ENCODE data around the gene RPUSD3.
"Not testable (repeated sequence)": the region's sequence is repeated elsewhere in the genome, so short reads cannot be mapped to it uniquely, and the experiment has no call there.

Gene RPUSD3, protein sequence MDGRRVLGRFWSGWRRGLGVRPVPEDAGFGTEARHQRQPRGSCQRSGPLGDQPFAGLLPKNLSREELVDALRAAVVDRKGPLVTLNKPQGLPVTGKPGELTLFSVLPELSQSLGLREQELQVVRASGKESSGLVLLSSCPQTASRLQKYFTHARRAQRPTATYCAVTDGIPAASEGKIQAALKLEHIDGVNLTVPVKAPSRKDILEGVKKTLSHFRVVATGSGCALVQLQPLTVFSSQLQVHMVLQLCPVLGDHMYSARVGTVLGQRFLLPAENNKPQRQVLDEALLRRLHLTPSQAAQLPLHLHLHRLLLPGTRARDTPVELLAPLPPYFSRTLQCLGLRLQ

DNA sequence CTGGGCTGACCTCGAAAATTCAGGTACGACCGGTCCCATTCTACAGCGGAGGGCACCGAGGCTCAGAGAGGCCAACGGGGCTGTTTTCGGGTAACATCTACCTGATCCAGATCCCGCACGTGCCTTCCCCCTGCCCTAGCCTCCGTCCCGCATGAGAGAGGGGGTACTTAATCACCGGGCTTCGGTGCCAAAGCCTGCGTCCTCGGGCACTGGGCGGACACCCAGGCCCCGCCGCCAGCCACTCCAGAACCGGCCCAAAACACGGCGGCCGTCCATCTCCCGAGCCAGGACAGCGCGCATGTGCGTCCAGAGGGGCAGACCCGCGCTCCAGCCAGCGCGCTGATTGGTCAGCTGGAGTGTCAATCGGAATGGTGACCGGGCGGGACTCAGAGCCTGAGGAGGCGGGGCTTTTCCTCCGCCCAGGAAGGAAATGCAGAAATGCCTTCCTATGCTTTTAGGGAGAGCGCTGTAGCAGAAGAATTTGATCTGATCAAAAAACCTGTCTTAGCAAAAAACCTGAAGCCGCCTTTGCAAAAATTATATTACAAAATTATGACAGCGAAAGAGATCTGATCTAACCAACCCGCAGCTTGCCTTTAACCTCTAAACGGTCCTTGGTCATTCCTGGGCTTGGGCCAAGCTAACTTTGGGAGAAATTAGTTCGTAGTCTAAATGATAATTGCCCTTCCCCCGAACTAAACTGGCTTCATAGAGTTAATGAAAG lies at the start of gene RPUSD3:
Gene RPUSD3, minus strand, starts transcription at position 294 of the 724 bp plus-strand sequence. Its CDS starts 18 bp downstream, at position 276.
- peak; percentile 98 for DNase-seq (ENCODE audit: low read depth)

DNA sequence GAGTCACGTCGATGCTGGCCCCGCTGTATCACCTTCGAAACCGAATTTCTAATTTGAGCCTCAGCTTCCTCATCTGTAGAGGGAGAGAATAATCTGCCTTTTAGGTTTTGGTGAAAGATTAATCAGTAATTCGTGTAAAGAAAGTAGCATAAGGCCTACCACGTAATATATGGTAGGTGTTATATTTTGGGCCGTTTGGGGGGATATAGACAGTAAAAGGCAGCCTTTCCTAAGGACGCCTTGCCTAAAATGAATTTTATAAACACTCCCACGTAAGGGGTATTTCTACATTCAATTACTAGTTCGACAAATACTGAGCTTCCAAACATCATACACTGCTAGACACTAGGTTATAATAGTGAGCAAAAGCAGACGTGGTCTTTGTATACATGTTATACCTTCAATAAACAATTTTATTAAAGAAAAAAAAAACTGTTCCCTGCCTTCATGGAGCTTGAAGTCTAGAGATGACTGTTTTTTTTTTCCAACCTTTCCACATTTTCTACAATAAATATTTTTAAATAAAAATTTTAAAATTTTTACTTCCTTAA lies 47.3 kb upstream of the RPUSD3 start:
- DNase-seq (ENCODE audit: low read depth), result no peak

DNA sequence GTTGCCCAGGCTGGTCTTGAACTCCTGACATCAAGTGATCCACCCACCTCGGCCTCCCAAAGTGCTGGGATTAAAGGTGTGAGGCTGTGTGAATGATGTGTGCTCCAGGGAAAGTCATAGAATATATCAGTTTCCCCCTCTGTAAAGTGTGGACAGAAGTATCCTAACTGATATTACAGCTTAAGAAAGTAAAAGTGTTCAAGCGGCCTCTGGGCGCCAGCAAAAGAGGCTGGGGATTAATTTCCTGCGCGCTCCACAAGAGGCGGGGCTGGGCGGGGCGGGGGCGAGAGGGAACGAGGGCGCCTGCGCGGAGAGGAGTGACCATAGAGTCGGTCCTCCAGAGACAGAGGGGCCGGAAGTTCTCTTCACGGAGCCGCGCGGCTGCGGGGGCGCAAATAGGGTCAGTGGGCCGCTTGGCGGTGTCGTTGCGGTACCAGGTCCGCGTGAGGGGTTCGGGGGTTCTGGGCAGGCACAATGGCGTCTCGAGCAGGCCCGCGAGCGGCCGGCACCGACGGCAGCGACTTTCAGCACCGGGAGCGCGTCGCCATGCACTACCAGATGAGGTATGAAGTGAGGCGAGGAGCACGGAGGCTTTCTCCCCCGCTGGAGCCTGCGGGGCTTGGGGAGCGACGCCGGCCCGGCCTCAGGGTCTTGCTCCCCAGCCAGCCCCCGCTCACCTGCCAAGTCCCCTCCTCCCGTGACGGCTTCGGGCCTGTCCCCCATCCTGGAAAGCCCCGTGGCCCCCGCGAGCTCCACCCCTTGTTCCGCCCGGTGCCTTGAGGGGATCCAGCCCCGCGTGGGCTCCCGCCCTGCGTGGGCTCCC lies 46.7 kb upstream of the RPUSD3 start, which contains the start of gene JAGN1:
Gene JAGN1, plus strand, starts transcription at position 362 of the 823 bp plus-strand sequence. Its CDS starts 113 bp downstream, at position 475.
- DNase-seq (ENCODE audit: low read depth), result peak; percentile 86

DNA sequence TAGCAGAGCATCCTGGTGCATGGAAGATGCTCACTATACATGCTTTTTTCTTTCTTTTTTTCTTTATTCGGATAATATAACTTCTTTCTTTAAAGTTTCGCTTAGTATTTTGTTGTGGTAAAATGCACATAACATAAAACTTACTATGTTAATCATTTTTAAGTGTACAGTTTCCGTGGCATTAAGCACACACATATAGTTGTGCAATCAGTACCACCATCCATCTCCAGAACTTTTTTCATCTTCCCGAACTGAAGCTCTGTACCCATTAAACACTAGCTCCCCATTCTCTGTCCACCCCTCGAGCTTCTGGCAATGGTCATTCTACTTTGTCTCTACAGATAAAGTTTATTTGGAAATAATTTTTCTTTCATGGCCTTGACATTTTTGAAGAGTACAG lies 45.6 kb upstream of the RPUSD3 start:
- no peak for DNase-seq (ENCODE audit: low read depth)

DNA sequence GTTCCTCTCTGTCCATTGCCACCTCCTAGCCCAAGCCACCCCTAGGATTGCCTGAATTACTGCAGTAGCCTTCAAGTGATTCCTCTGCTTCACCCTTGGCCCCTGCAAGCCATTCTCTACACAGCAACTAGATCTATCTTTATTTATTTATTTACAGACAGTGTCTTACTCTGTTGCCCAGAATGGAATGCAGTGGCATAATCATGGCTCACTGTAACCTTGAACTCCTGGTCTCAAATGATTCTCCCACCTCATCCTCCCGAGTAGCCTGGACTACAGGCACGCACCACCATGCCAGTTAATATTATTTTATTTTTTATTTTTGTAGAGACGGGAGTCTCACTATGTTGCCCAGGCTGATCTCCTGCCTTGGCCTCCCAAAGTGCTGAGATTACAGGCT lies 44.7 kb upstream of the RPUSD3 start:
- no peak for DNase-seq (ENCODE audit: low read depth)

DNA sequence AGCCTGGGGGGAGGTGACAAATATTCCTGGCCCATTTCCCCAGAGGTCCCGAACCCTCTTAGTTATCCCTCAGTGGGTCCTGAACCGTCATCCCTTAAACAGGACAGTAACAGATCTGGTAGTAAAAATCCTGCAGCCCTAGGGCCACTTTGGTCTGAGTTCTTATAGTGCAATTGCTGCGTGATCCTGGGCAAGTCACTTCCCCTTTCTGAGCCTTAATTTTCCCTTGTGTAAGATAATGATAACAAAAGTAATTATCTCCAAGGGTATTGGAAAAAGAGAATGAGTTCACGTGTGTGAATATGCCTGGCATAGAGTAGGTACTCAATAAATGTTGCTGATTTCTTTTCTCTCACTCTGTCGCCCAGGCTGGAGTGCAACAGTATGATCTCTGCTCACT lies 43.7 kb upstream of the RPUSD3 start:
- no peak for DNase-seq (ENCODE audit: low read depth)

DNA sequence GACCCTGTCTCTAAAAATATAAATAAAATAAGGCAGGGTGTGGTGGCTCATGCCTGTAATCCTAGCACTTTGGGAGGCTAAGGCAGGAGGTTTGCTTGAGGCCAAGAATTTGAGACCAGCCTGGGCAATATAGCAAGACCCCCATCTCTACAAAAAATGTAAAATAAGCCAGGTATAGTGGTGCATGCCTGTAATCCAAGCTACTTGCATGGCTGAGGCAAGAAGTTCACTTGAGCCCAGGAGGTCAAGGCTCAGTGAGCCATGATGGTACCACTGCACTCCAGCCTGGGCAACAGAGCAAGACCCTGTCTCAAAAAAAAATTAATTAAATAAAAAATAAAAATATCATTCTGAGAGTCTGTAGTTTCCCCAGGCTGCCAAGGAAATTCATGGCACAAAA lies 42.5 kb upstream of the RPUSD3 start:
- no peak for DNase-seq (ENCODE audit: low read depth)

DNA sequence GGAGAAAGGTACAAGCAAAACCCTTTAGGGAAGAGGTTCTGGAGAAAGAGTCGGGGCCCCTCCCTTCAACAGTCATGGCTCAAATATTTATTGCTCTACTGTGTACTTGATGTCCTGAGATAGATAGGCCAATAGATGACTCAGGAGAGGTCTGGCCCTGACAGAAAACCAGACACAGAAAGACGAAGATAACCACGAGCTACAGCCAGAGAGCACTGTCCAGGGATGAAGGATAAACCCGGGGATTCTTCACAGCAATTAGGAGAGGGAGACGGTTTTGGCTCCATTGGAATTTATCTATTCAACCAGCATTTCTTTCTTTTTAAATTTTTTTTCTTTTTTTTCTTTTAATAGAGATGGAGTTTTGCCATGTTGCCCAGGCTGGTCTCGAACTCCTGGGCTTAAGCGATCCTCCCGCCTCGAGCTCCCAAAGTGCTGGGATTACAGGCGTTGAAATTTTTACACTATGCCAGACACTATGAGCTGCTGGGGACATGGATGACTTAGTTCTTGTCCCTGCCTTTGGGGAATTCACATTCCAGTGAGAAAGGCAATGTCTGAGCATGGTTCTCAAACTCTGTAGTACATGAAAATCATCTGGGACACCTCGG lies 40.9 kb upstream of the RPUSD3 start:
- DNase-seq (ENCODE audit: low read depth), result no peak

DNA sequence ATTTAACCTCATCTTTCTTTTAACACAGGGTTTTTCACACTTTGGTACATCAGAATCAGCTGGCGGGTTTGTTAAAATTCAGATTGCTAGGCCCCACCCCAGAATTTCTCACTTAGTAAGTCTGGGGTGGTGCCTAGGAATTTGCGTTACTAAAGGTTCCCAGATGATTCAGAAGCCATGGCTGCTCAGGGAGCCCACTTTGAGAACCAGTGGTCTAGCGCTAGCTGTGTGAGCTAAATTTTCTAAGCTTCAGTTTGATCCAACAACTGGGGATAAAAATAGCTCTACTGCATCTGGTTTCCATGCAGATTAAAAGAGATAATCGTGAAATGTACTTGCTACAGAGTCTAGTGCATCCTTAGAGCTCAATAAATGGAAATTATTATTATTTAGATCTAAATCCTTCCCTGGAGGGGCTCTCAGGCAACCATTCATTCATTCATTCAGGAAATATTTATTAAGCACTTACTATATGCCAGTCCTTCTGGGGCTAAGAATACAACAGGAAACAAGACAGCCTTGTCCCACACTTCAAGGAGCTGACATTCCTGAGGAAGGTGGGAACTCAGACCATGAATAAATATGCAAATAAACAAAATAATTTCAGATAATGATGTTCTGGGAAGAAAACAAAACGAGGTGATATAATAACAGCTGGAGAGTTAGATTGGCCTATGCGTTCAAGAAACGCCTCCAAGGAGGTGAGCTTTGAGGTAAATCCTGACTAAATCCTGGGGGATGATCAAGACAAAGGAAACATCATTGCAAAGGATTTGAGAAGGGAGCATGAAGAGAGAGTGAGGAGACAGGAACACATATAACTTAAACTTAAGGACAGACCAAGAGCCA lies 40.1 kb upstream of the RPUSD3 start:
- no peak for DNase-seq (ENCODE audit: low read depth)

DNA sequence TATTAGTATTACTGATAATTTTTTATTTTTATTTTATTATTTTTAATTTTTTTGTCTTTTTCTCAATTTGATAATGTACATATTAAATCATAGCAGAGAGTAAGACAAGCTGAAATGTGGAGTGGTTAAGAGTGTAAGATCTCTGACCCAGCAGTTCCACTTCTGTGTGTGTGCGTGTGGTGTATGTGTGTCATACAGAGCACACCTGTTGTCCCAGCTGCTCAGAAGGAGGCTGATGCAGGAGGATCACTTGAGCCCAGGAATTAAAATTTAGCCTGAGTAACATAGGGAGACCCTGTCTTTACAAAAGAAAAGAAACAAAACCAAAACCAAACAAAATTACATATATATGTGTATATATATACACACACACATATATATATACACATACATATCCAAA lies 37.6 kb upstream of the RPUSD3 start:
- no peak for DNase-seq (ENCODE audit: low read depth)

DNA sequence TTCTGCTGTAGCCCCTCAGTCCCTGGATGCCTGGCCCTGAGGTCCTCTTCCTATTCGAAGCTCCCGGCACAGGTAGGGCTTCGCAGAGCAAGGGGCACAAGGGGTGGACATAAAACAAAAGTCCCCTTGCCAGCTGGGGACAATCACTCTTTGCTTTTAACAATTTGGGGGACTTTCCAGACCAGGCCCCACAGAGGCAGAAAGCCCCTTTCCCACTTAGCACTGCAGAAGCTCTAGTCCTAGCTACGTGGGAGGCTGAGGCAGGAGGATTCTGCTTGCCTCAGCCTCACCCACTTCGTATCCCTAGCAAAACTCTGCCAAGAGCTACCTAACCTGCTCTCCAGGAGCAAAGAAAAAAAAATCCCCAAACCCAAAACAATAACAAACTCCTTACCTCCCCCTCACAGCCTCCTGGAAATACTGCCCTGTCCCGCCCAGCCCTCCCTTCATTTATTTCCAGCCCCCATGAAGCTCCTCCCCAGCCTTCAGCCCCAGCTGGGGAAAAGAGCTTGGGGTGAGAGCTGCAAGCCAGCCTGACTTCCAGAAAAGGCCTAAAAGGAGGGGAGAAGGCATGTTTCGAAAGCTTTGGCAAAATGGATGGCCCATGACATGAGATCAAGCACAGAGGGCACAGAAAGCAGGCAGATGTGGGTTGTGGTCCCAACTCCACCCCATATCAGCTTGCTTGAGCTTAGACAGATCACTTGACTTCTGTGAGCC lies 36.2 kb upstream of the RPUSD3 start, which contains the start of gene CIDEC:
Gene CIDEC, minus strand, starts transcription at position 424 of the 720 bp plus-strand sequence. CDS start 1,767 bp downstream, outside the sequence.
- DNase-seq (ENCODE audit: low read depth), result no peak

DNA sequence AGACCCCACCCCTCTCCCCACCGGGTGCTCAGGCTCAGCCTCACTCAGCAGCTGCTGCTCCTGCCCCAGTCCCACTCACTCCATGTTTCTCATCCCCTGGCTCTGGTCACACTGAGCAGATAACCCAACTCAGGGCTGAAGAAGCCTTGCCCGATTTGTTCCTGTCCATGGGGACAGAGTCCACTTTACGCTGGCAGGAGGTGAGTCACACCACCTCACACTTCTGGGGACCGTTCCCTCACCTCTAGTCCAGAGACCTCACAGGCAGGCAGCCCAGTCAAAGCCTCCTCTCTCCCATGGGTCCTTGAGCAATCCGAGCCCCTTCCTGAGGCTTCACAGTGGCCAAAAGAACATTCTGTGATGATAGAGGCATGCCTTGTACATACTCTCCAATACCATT lies 34.9 kb upstream of the RPUSD3 start:
- DNase-seq (ENCODE audit: low read depth), result no peak

DNA sequence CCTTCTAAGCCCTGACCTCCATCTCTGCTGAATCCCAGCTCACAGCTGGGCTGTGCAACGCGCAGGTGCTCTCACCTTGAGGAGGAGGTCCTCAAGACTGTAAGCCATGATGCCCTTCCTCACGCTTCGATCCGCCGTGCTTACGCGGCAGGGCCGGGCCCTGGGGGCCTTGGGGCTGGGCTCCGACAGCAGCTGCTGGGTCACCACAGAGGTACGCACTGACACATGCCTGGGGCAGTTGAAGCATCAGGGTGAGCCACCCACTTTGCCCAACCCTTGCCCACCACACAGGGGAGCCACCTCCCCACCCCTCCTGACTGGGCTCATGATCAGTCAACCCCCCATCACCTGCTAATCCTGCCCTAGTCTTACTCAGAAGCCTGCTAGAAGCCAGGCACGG lies 33.2 kb upstream of the RPUSD3 start:
- no peak for DNase-seq (ENCODE audit: low read depth)

DNA sequence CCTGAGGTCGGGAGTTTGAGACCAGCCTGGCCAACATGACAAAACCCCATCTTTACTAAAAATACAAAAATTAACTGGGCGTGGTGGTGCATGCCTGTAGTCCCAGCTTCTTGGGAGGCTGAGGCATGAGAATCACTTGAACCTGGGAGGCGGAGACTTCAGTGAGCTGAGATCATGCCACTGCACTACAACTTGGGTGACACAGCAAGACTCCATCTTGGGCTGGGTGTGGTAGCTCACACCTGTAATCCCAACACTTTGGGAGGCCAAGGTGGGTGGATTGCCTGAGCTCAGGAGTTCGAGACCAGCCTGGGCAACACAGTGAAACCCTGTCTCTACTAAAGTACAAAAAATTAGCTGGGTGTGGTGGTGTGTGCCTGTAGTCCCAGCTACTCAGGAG lies 32.4 kb upstream of the RPUSD3 start:
- not testable (repeated sequence) for DNase-seq (ENCODE audit: low read depth)

DNA sequence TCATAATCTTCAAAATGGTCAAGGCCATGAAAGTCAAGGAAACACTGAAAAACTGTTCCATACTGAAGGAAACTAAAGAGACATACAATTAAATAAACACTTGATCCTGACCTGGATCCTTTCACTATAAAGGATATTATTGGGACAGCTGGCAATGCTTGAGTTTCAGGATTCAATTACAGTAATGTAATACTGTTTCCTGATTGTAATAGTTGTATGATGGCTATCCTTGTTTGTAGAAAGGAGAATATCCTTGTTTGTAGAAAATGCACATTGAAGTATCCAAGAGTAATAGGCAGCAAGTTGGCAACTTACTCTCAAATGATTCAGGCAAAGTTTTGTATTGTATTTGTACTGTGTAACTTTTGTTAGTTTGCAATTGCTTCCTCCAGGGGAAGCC lies 31.6 kb upstream of the RPUSD3 start:
- no peak for DNase-seq (ENCODE audit: low read depth)

DNA sequence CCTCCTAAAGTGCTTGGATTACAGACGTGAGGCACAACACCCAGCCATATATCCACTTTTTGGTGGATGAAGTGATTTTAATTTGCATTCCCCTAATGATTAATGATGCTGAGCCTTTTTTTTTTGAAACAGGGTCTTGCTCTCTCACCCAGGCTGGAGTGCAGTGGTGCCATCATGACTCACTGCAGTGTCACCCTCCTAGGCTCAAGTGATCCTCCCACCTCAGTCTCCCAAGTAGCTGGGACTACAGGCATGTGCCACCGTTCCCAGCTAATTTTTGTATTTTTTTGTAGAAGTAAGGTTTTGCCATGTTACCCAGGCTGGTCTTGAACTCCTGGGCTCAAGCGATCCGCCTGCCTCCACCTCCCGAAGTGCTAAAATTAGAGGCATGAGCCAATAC lies 28.3 kb upstream of the RPUSD3 start:
- not testable (repeated sequence) for DNase-seq (ENCODE audit: low read depth)

DNA sequence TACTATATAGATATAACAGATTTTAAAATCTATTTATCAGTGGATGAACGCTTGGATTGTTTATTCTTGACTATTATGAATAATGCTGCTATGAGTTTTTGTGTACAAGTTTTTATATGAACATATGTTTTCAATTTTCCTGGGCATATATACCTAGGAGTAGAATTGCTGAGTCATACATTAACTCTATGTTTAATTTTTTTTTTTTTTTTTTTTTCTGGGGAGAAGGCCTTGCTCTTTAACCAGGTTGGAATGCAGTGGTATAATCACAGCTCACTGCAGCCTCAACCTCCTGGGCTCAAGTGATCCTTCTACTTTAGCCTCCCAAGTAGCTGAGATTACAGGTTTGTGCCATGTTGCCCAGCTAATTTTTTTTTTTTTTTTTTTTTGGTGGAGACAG lies 27.2 kb upstream of the RPUSD3 start:
- DNase-seq (ENCODE audit: low read depth), result no peak

DNA sequence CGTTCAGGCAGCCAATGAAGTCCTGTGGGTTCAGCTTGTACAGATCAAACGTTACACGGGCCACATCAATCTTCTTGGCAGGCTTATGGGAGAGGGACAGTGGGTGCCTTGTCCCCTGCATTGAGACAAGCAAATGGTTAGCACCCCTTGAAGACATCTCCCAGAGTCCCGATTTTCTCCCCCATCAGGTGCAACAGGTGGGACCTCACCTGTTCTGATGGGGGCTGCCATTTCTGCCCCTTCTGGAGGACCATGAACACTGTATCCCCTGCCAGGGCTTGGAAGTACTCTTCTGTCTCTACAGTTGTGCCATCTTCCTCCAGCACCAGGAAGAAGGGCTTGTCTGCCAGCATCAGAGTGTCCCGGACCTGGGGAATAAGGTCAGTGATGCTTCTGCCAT lies 26.1 kb upstream of the RPUSD3 start:
- DNase-seq (ENCODE audit: low read depth), result no peak

DNA sequence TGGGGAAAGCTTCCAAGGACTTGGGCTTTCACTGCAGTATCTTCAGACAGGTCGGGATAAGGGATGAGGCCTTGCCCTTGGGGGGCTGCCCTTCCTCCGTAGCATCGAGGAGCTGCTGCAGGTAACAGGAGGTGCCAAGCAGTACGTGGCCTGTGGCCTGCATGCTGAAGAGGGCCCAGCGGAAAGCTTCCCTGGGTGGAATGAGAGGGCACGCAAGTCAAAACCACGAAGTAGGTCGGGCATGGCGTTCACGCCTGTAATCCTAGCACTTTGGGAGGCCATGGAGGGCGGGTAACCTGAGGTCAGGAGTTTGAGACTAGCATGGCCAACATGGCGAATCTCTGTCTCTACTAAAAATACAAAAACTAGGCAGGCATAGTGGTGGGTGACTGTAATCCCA lies 23.3 kb upstream of the RPUSD3 start:
- DNase-seq (ENCODE audit: low read depth), result no peak

DNA sequence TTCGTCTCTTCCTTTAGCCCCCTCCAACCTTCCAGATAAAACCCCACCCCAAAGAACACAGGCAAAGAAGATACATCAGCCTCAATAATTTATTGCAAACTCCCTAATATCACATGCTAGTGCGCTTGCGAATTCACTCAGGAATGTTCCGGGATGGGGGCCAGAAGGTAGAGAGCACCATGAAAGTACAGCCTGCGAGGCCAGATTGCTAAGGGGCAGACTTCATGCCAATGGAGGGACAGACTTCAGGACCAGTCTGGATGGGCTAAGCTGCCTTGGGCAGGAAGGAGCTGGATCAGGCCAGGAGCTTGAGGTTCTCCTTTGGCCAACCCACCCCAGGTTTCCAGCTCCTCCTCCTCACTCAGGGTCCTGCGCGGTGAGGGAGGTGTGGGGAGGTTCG lies 22.8 kb upstream of the RPUSD3 start:
- DNase-seq (ENCODE audit: low read depth), result no peak
